ENCODE results near the gene RMND1.

The RMND1 gene

GRCh38 chr6:151413372-151414145, 38.4 kb downstream of the RMND1 start:
- no peak overlapping the region for H3K9ac ChIP-seq (ENCODE audit: low read length)
- peaks cover 35% of the 10 kb centered on the region for H3K36me3 ChIP-seq (replicated peaks; ENCODE audit: low read depth, low read length)
- 0 out of 2 replicates have a peak overlapping the region, but pooled peaks have one; percentile 20 for H3K4me2 ChIP-seq (ENCODE audit: low read length)
- H3K4me1 ChIP-seq (ENCODE audit: low read length): peaks cover 29% of the 10 kb centered on the region
- H3K79me2 ChIP-seq (ENCODE audit: low read length): peaks cover 5% of the 10 kb centered on the region; the same call in 1 of the 2 replicates
- no peak overlapping the region for H2AFZ ChIP-seq (ENCODE audit: low read depth, low read length)
- no peak for TF ChIP-seq CTCF (IDR thresholded peaks at IDR 0.05; ENCODE audit: low read depth, low read length)
- TF ChIP-seq EZH2phosphoT487 (IDR thresholded peaks at IDR 0.05; ENCODE audit: low read depth): no peak
- H3K27me3 ChIP-seq (ENCODE audit: low read depth, low read length): no peaks in the 10 kb centered on the region
- no peak overlapping the region for H3K4me3 ChIP-seq (ENCODE audit: low read length)
- no peaks in the 10 kb centered on the region for H3K9me3 ChIP-seq (ENCODE audit: insufficient read depth, low read length)
- H4K20me1 ChIP-seq (ENCODE audit: insufficient read depth, low read length): no peaks in the 10 kb centered on the region
- H3K27ac ChIP-seq (ENCODE audit: low read length): peak overlapping the region; percentile 49

GRCh38 chr6:151412909-151413308, 39.0 kb downstream of the RMND1 start:
- Histone ChIP-seq H3K4me3 (ENCODE audit: low read length) (no peak overlapping the region), H3K9me3 (ENCODE audit: insufficient read depth, low read length) (no peaks in the 10 kb centered on the region), H3K4me1 (ENCODE audit: low read length) (peaks cover 32% of the 10 kb centered on the region), H3K36me3 (replicated peaks; ENCODE audit: low read depth, low read length) (peaks cover 38% of the 10 kb centered on the region), H3K27me3 (ENCODE audit: low read depth, low read length) (no peaks in the 10 kb centered on the region), H3K27ac (ENCODE audit: low read length) (peak overlapping the region; percentile 49), H2AFZ (ENCODE audit: low read depth, low read length) (no peak overlapping the region), H3K79me2 (ENCODE audit: low read length) (peaks cover 5% of the 10 kb centered on the region; the same call in 1 of the 2 replicates), H3K4me2 (ENCODE audit: low read length) (peak overlapping the region; percentile 20; the same call in 1 of the 2 replicates), H3K9ac (ENCODE audit: low read length) (no peak overlapping the region), H4K20me1 (ENCODE audit: insufficient read depth, low read length) (no peaks in the 10 kb centered on the region)
- TF ChIP-seq CTCF (IDR thresholded peaks at IDR 0.05; ENCODE audit: low read depth, low read length) (no peak), EZH2phosphoT487 (IDR thresholded peaks at IDR 0.05; ENCODE audit: low read depth) (no peak)

GRCh38 chr6:151409679-151410078, 42.2 kb downstream of the RMND1 start:
- Histone ChIP-seq H3K4me1 (ENCODE audit: low read length) (peaks cover 32% of the 10 kb centered on the region), H3K4me2 (ENCODE audit: low read length) (peak overlapping the region; percentile 95), H3K9ac (ENCODE audit: low read length) (peak overlapping the region; percentile 68), H3K27me3 (ENCODE audit: low read depth, low read length) (no peaks in the 10 kb centered on the region), H3K4me3 (ENCODE audit: low read length) (peak overlapping the region; percentile 70), H2AFZ (ENCODE audit: low read depth, low read length) (no peak overlapping the region), H3K27ac (ENCODE audit: low read length) (peak overlapping the region; percentile 95), H4K20me1 (ENCODE audit: insufficient read depth, low read length) (no peaks in the 10 kb centered on the region), H3K36me3 (replicated peaks; ENCODE audit: low read depth, low read length) (peaks cover 38% of the 10 kb centered on the region), H3K9me3 (ENCODE audit: insufficient read depth, low read length) (no peaks in the 10 kb centered on the region), H3K79me2 (ENCODE audit: low read length) (peaks cover 5% of the 10 kb centered on the region; the same call in 1 of the 2 replicates)
- TF ChIP-seq EZH2phosphoT487 (IDR thresholded peaks at IDR 0.05; ENCODE audit: low read depth) (no peak), CTCF (IDR thresholded peaks at IDR 0.05; ENCODE audit: low read depth, low read length) (no peak)

- Histone ChIP-seq H3K79me2 (ENCODE audit: low read length) (peaks cover 9% of the 10 kb centered on the region; the same call in 1 of the 2 replicates), H2AFZ (ENCODE audit: low read depth, low read length) (no peak overlapping the region), H3K9me3 (ENCODE audit: insufficient read depth, low read length) (no peaks in the 10 kb centered on the region), H3K4me2 (ENCODE audit: low read length) (peak overlapping the region; percentile 95), H4K20me1 (ENCODE audit: insufficient read depth, low read length) (no peaks in the 10 kb centered on the region), H3K27ac (ENCODE audit: low read length) (peak overlapping the region; percentile 95), H3K4me1 (ENCODE audit: low read length) (peaks cover 32% of the 10 kb centered on the region), H3K27me3 (ENCODE audit: low read depth, low read length) (no peaks in the 10 kb centered on the region), H3K4me3 (ENCODE audit: low read length) (peak overlapping the region; percentile 70), H3K36me3 (replicated peaks; ENCODE audit: low read depth, low read length) (peaks cover 38% of the 10 kb centered on the region), H3K9ac (ENCODE audit: low read length) (peak overlapping the region; percentile 68)
- TF ChIP-seq CTCF (IDR thresholded peaks at IDR 0.05; ENCODE audit: low read depth, low read length): no peak
- no peak for TF ChIP-seq EZH2phosphoT487 (IDR thresholded peaks at IDR 0.05; ENCODE audit: low read depth)
Measured at GRCh38 chr6:151409260-151409659, 42.7 kb downstream of the RMND1 start.
